H9 (cell line): ENCODE measurements around the gene NACC2. TPM values are rescaled to one million over a fixed set of nuclear protein-coding genes. Genes with fewer than 3 reads are reported as not detected.
A peak's percentile ranks its signal among the peaks of the same experiment; 100 is the strongest.

Experiments
- DNase-seq: peaks from one replicate; pipeline ENCODE4 v3.0.0-alpha.2; 2017
- H2AFZ ChIP-seq: one replicate; pipeline ENCODE4 v1.6.1; 2013; ENCODE audit warnings: mild to moderate bottlenecking, low read length, control low read depth, moderate library complexity
- H2AK5ac ChIP-seq: 2 replicates; pipeline ENCODE4 v1.6.1; 2013; ENCODE audit warnings: low read length, control low read depth, mixed read lengths; ENCODE audit not compliant: insufficient read length
- H2BK120ac ChIP-seq: one replicate; pipeline ENCODE4 v1.6.1; 2013; ENCODE audit warnings: low read depth, mild to moderate bottlenecking, low read length, control low read depth, inconsistent platforms; ENCODE audit not compliant: poor library complexity, severe bottlenecking
- H2BK12ac ChIP-seq: 2 replicates; pipeline ENCODE4 v1.6.1; 2013; ENCODE audit warnings: low read length, control low read depth, mixed read lengths, low read depth; ENCODE audit not compliant: insufficient read length
- H2BK15ac ChIP-seq: 2 replicates; pipeline ENCODE4 v1.6.1; 2013; ENCODE audit warnings: low read depth, low read length, control low read depth
- H2BK20ac ChIP-seq: one replicate; pipeline ENCODE4 v1.6.1; 2013; ENCODE audit warnings: low read depth, mild to moderate bottlenecking, low read length, control low read depth, inconsistent platforms; ENCODE audit not compliant: poor library complexity, severe bottlenecking
- H2BK5ac ChIP-seq: 2 replicates; pipeline ENCODE4 v1.6.1; 2013; ENCODE audit warnings: low read length, control low read depth, mixed read lengths; ENCODE audit not compliant: insufficient read length
- H3K14ac ChIP-seq: 2 replicates; pipeline ENCODE4 v1.6.1; 2013; ENCODE audit warnings: low read length, control low read depth; ENCODE audit not compliant: insufficient read depth
- H3K18ac ChIP-seq: 2 replicates; pipeline ENCODE4 v1.6.1; 2013; ENCODE audit warnings: low read depth, mild to moderate bottlenecking, mixed read lengths, low read length, control low read depth; ENCODE audit not compliant: insufficient read length
- H3K23ac ChIP-seq: 2 replicates; pipeline ENCODE4 v1.6.1; 2013; ENCODE audit warnings: low read length, control low read depth, mixed read lengths, low read depth; ENCODE audit not compliant: insufficient read length
- H3K23me2 ChIP-seq: 2 replicates; pipeline ENCODE4 v1.6.1; 2013; ENCODE audit warnings: low read depth, mild to moderate bottlenecking, mixed read lengths, low read length, control low read depth; ENCODE audit not compliant: insufficient read length, poor library complexity, severe bottlenecking
- H3K27ac ChIP-seq: 2 replicates; pipeline ENCODE4 v1.5.1; 2013; ENCODE audit warnings: low read length, control low read depth, mixed read lengths, low read depth; ENCODE audit not compliant: insufficient read length
- H3K27me3 ChIP-seq: 2 replicates; pipeline ENCODE4 v1.6.1; 2013; ENCODE audit warnings: low read length, control low read depth, inconsistent platforms; ENCODE audit not compliant: insufficient read depth
- H3K4ac ChIP-seq: 2 replicates; pipeline ENCODE4 v1.6.1; 2013; ENCODE audit warnings: low read depth, mild to moderate bottlenecking, control low read depth, inconsistent platforms, low read length, moderate library complexity
- H3K4me1 ChIP-seq: 2 replicates; pipeline ENCODE4 v1.6.1; 2013; ENCODE audit warnings: low read length, control low read depth, inconsistent platforms; ENCODE audit not compliant: insufficient read depth
- H3K4me2 ChIP-seq: 2 replicates; pipeline ENCODE4 v1.6.1; 2013; ENCODE audit warnings: low read length, control low read depth, mixed read lengths; ENCODE audit not compliant: insufficient read length, insufficient read depth
- H3K56ac ChIP-seq: 2 replicates; pipeline ENCODE4 v1.6.1; 2013; ENCODE audit warnings: low read depth, mild to moderate bottlenecking, mixed read lengths, low read length, control low read depth; ENCODE audit not compliant: insufficient read length
- H3K79me1 ChIP-seq: 2 replicates; pipeline ENCODE4 v1.6.1; 2013; ENCODE audit warnings: low read depth, mild to moderate bottlenecking, moderate library complexity, low read length, control low read depth, inconsistent platforms; ENCODE audit not compliant: insufficient read depth, poor library complexity, severe bottlenecking
- H3K79me2 ChIP-seq: 2 replicates; pipeline ENCODE4 v1.6.1; 2013; ENCODE audit warnings: low read length, control low read depth, inconsistent platforms; ENCODE audit not compliant: insufficient read depth
- H3K9ac ChIP-seq: 2 replicates; pipeline ENCODE4 v1.6.1; 2013; ENCODE audit warnings: low read length, control low read depth, mixed read lengths; ENCODE audit not compliant: insufficient read length; ENCODE audit errors: extremely low read depth
- H3K9me3 ChIP-seq: one replicate; pipeline ENCODE4 v1.6.1; 2013; ENCODE audit warnings: low read depth, low read length, inconsistent platforms; ENCODE audit not compliant: control insufficient read depth
- H3T11ph ChIP-seq: one replicate; pipeline ENCODE4 v1.6.1; 2013; ENCODE audit warnings: mild to moderate bottlenecking, low read length, control low read depth, inconsistent platforms
- H4K20me1 ChIP-seq: one replicate; pipeline ENCODE4 v1.6.1; 2013; ENCODE audit not compliant: control insufficient read depth, insufficient read length, insufficient read depth
- H4K5ac ChIP-seq: 2 replicates; pipeline ENCODE4 v1.6.1; 2013; ENCODE audit warnings: low read depth, mild to moderate bottlenecking, mixed read lengths, low read length, control low read depth; ENCODE audit not compliant: insufficient read length
- H4K8ac ChIP-seq: replicated peaks from 2 replicates; pipeline ENCODE4 v1.6.1; 2013; ENCODE audit warnings: low read length, control low read depth, mixed read lengths, low read depth; ENCODE audit not compliant: insufficient read length
- H4K91ac ChIP-seq: 2 replicates; pipeline ENCODE4 v1.6.1; 2013; ENCODE audit warnings: low read depth, mild to moderate bottlenecking, moderate library complexity, mixed read lengths, low read length, control low read depth; ENCODE audit not compliant: insufficient read length
- H3K27ac Mint-ChIP-seq, 3 experiments: 2 replicates in 2 of 3; 3 replicates in 1 of 3; pipeline ENCODE4 v1.8.0; 2020 to 2021; ENCODE audit warnings: mixed read lengths in 3 of 3, mild to moderate bottlenecking in 1 of 3, moderate library complexity in 1 of 3
- H3K27me3 Mint-ChIP-seq: 2 replicates; pipeline ENCODE4 v1.8.0; 2021; ENCODE audit warnings: low read depth, mild to moderate bottlenecking, moderate library complexity, mixed read lengths
- H3K36me3 Mint-ChIP-seq, 3 experiments: 2 replicates in 2 of 3; 3 replicates in 1 of 3; pipeline ENCODE4 v1.8.0; 2020 to 2021; ENCODE audit warnings: low read depth in 3 of 3, mixed read lengths in 3 of 3; ENCODE audit not compliant: insufficient read depth in 1 of 3
- H3K4me1 Mint-ChIP-seq, 2 experiments: 2 replicates each; pipeline ENCODE4 v1.8.0; 2020; ENCODE audit warnings: mixed read lengths in 2 of 2
- H3K4me3 Mint-ChIP-seq, 2 experiments: 2 replicates in 1 of 2; 3 replicates in 1 of 2; pipeline ENCODE4 v1.8.0; 2020 to 2021; ENCODE audit warnings: mild to moderate bottlenecking in 2 of 2, mixed read lengths in 2 of 2, moderate library complexity in 1 of 2
- H3K9me3 Mint-ChIP-seq, 2 experiments: 2 replicates in 1 of 2; 3 replicates in 1 of 2; pipeline ENCODE4 v1.8.0; 2020; ENCODE audit warnings: mild to moderate bottlenecking in 2 of 2, mixed read lengths in 2 of 2, moderate library complexity in 1 of 2
- CTCF ChIP-seq: fragments of 200-600 bp; sonication (generic); conservative IDR thresholded peaks from 3 replicates; pipeline ENCODE4 v1.8.0; 2021; ENCODE audit warnings: antibody characterized with exemption, mild to moderate bottlenecking
- WGBS: extraction: QIAGEN DNeasy Blood & Tissue Kit; methylation state at CpG from one replicate; pipeline ENCODE4 v1.1.7; 2013; ENCODE audit warnings: missing lambda C conversion rate, low lambda C conversion rate, mixed read lengths; ENCODE audit not compliant: insufficient read length; ENCODE audit errors: extremely low coverage; 5-methylcytosine and 5-hydroxymethylcytosine counted together
- total RNA-seq: library from RNA; stranded (reverse); gene quantifications from 2 replicates; pipeline ENCODE4 v1.2.1, GENCODE V29; 2021

NACC2 gene
- total RNA-seq, 1 experiment from 2014 or later = 11.5 TPM

GRCh38 chr9:135975834-135976233 is 119.3 kb downstream of the NACC2 start:
- Mint-ChIP-seq H3K27ac (no peak overlapping the region), H3K4me1 (peaks cover 3 to 15% of the 10 kb centered on the region in 2 experiments; a peak in 3 of 4 replicates)

More at GRCh38 chr9:135975834-135976233, 119.3 kb downstream of the NACC2 start:
- DNase-seq = no peak
- H3K79me2 ChIP-seq = no peaks in the 10 kb centered on the region
- no peak overlapping the region for H3K14ac ChIP-seq
- H4K91ac ChIP-seq = no peak overlapping the region
- H2AFZ ChIP-seq = no peak overlapping the region
- H2AK5ac ChIP-seq = no peak overlapping the region
- no peak overlapping the region for H3K4me2 ChIP-seq
- H2BK120ac ChIP-seq = no peak overlapping the region
- no peak overlapping the region for H2BK20ac ChIP-seq
- no CpG with 5 or more reads among the region's 10 CpGs for WGBS
- H2BK12ac ChIP-seq = no peak overlapping the region
- H3K27ac ChIP-seq = no peak overlapping the region
- H3K27me3 ChIP-seq = no peaks in the 10 kb centered on the region
- no peaks in the 10 kb centered on the region for H3K23me2 ChIP-seq
- no peak overlapping the region for H3T11ph ChIP-seq
- no peak overlapping the region for H3K23ac ChIP-seq
- no peaks in the 10 kb centered on the region for H3K4me1 ChIP-seq
- no peak overlapping the region for H4K8ac ChIP-seq
- H3K9me3 ChIP-seq = no peaks in the 10 kb centered on the region
- no peaks in the 10 kb centered on the region for H4K20me1 ChIP-seq
- H3K79me1 ChIP-seq = no peaks in the 10 kb centered on the region
- H4K5ac ChIP-seq = no peak overlapping the region
- no peak overlapping the region for H3K18ac ChIP-seq
- no peaks in the 10 kb centered on the region for H3K36me3 Mint-ChIP-seq
- H3K56ac ChIP-seq = no peak overlapping the region
- no peak overlapping the region for H3K4ac ChIP-seq
- H2BK5ac ChIP-seq = no peak overlapping the region
- H3K27me3 Mint-ChIP-seq = peaks cover 2% of the 10 kb centered on the region; the same call in 1 of the 2 replicates
- TF ChIP-seq CTCF = peak; percentile 49
- no peaks in the 10 kb centered on the region; a peak in 1 of 5 replicates for H3K9me3 Mint-ChIP-seq
- no peak overlapping the region for H2BK15ac ChIP-seq
- no peak overlapping the region; a peak in 1 of 5 replicates for H3K4me3 Mint-ChIP-seq
- no peak overlapping the region for H3K9ac ChIP-seq
